ENCODE results near the gene ARHGAP6.
"Not testable (repeated sequence)": the region's sequence is repeated elsewhere in the genome, so short reads cannot be mapped to it uniquely, and the experiment has no call there.

ARHGAP6 gene

DNA sequence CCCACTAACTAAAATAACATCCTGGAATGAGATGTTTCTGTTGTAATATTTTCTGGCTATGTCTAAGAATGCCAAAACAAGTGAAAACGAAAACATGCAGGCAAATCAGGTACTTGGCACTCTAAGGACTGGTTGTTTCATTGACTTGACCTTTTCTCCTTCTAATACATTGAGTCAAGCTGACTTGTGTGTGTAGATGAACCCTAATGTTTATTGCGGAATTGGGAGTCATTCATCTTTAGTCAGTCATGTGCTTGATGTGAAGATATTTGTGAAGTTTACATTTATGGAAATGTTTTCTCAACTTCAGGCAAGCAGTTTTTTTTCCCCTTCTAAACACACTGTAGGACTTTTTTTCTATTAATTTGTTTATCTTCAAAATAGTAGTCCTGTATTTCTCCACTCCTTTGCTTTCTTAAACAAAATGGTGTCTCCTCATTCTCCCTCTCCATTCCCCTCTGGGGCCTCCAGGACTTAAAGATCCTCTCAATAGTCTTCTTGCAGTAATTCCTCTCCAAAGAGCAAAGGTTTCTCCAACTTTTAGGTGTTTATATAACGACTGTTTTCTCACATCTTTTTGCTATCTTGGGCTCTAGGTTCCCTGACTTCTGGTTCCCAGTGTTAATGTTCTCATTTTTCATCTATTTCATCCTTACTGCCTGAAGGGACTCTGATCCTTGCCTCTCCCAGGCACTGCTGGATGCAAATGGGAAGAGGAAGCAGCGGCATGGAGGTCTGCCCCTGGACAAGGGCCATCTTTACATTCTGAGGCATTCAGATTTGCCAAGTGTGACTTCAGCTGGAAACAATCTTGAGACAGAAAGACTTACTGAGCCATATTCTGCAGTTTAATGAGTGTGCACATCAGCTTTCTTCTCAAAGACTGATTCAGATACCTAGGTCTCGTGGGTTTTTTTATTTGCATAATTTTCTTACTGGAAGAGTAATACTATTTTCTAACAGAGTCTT lies 166.4 kb downstream of the ARHGAP6 start:
- no peak for FAIRE-seq
- no peak for DNase-seq (ENCODE audit: insufficient read length)
- TF ChIP-seq TAF1 (IDR thresholded peaks at IDR 0.05; ENCODE audit: borderline replicate concordance, low read depth, low read length) (no peak), POLR2A (IDR thresholded peaks at IDR 0.05; ENCODE audit: low read depth, low read length) (no peak), POLR2AphosphoS5 (IDR thresholded peaks at IDR 0.05; ENCODE audit: low read depth, low read length) (no peak)

DNA sequence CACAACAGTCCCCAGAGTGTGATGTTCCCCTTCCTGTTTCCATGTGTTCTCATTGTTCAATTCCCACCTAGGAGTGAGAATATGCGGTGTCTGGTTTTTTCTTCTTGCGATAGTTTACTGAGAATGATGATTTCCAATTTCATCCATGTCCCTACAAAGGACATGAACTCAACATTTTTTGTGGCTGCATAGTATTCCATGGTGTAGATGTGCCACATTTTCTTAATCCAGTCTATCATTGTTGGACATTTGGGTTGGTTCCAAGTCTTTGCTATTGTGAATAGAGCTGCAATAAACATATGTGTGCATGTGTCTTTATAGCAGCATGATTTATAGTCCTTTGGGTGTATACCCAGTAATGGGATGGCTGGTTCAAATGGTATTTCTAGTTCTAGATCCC lies 174.3 kb downstream of the ARHGAP6 start:
- not testable (repeated sequence) for DNase-seq (ENCODE audit: insufficient read length); FAIRE-seq

DNA sequence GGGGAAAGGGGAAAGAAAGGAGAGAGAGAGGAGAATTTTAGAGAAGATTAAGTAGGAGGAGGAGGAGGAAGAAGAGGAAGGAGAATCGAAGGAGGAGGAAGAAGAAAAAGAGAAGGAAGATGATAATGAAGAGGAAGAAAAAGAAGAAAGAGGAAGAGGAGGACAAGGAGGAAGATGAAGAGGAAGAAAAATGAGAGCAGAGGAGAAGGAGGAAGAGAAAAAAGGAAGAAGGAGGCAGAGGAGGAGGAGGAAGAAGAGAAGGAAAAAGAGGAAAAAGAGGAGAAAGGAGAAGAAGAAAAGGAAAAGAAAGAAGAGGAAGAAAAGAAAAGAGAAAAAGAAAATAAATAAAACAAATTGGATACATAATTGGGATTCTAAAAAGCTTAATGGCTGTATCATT lies 181.4 kb downstream of the ARHGAP6 start:
- no peak for FAIRE-seq
- no peak for TF ChIP-seq TAF1 (IDR thresholded peaks at IDR 0.05; ENCODE audit: borderline replicate concordance, low read depth, low read length)
- TF ChIP-seq POLR2AphosphoS5 (IDR thresholded peaks at IDR 0.05; ENCODE audit: low read depth, low read length), result no peak
- no peak for TF ChIP-seq POLR2A (IDR thresholded peaks at IDR 0.05; ENCODE audit: low read depth, low read length)

DNA sequence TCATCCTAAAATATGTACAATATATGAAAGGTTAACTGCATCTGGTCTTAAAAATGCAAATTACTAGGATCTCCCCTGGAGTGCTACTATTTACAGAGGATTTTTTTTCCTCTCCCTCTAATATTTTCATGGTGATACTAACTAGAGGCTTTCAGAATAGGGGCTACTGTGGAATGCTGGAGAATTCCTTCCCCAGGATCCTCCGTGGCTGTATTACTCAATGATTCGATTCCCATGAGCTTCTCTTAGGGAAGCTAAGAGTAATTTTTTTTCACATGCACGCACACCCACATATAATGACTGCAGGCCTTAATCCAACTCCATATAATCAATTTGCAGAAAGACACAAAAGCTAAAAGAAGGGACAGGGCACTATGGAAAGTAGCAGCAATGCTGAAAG lies 184.7 kb downstream of the ARHGAP6 start:
- no peak for DNase-seq (ENCODE audit: insufficient read length)
- FAIRE-seq, result no peak
- no peak for TF ChIP-seq POLR2A (IDR thresholded peaks at IDR 0.05; ENCODE audit: low read depth, low read length)
- no peak for TF ChIP-seq POLR2AphosphoS5 (IDR thresholded peaks at IDR 0.05; ENCODE audit: low read depth, low read length)
- TF ChIP-seq TAF1 (IDR thresholded peaks at IDR 0.05; ENCODE audit: borderline replicate concordance, low read depth, low read length), result no peak

More for the DNA sequence above, 181.4 kb downstream of the ARHGAP6 start:
- DNase-seq (ENCODE audit: insufficient read length), result no peak

DNA sequence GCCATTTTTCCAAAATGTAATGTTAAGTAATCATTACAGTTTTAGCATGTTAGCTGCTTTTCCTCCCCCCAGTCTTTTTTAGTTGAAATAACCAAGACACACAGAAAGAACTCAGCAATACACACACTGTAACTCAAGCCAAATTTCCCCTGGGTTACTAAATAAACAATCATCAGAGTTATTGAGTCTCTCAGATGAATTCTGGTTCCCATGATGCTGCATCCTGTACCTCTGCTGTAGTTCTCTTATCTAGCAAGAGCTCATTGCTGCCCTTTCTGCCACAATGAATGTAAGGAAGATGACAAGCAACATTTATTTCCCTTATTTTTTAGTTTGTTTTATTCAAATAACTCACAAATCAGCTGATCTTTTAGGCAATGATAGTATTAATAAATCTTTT lies 185.1 kb downstream of the ARHGAP6 start:
- FAIRE-seq, result no peak
- no peak for TF ChIP-seq TAF1 (IDR thresholded peaks at IDR 0.05; ENCODE audit: borderline replicate concordance, low read depth, low read length)
- no peak for TF ChIP-seq POLR2AphosphoS5 (IDR thresholded peaks at IDR 0.05; ENCODE audit: low read depth, low read length)
- no peak for TF ChIP-seq POLR2A (IDR thresholded peaks at IDR 0.05; ENCODE audit: low read depth, low read length)

DNA sequence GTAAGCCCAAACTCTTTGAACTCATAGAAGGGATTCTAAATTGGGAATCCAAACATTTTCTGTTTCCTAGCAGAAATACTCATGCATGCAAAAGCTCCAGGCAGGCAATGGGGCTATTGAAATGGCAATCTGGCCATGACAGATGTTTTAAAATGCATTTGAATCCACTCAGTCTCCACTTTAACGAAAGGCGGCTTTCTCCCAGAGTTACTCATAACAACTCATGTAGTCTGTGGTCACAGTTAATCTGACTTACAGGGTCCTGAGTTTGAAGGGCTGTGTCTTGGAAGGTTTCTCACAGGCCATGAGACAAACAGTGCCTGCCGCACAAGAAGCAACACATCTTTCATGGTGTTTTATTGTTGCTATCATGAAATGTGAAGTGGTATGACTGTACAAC lies 186.8 kb downstream of the ARHGAP6 start:
- TF ChIP-seq TAF1 (IDR thresholded peaks at IDR 0.05; ENCODE audit: borderline replicate concordance, low read depth, low read length) (no peak), POLR2AphosphoS5 (IDR thresholded peaks at IDR 0.05; ENCODE audit: low read depth, low read length) (no peak), POLR2A (IDR thresholded peaks at IDR 0.05; ENCODE audit: low read depth, low read length) (no peak)

More for the DNA sequence above, 185.1 kb downstream of the ARHGAP6 start:
- DNase-seq (ENCODE audit: insufficient read length), result no peak

DNA sequence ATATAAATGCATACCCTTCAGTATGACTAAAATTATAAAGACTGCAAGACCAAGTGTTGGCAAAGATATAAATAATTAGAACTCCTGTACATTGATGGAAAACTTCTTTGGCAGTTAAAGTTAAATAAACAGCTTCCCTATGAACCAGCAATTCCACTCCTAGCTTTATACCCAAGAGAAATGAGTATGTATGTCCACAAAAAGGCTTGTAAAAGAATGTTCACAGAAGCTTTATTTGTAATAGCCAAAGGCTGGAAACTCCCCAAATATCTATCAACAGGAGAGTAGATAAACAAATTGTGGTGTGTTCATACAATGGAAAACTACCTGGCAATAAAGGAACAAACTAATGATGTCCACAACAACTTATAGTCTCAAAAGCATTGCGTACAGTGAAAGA lies 187.7 kb downstream of the ARHGAP6 start:
- FAIRE-seq, result no peak
- DNase-seq (ENCODE audit: insufficient read length), result no peak
- TF ChIP-seq POLR2AphosphoS5 (IDR thresholded peaks at IDR 0.05; ENCODE audit: low read depth, low read length) (no peak), TAF1 (IDR thresholded peaks at IDR 0.05; ENCODE audit: borderline replicate concordance, low read depth, low read length) (no peak), POLR2A (IDR thresholded peaks at IDR 0.05; ENCODE audit: low read depth, low read length) (no peak)

More for the DNA sequence above, 186.8 kb downstream of the ARHGAP6 start:
- FAIRE-seq (no peak), DNase-seq (ENCODE audit: insufficient read length) (no peak)

DNA sequence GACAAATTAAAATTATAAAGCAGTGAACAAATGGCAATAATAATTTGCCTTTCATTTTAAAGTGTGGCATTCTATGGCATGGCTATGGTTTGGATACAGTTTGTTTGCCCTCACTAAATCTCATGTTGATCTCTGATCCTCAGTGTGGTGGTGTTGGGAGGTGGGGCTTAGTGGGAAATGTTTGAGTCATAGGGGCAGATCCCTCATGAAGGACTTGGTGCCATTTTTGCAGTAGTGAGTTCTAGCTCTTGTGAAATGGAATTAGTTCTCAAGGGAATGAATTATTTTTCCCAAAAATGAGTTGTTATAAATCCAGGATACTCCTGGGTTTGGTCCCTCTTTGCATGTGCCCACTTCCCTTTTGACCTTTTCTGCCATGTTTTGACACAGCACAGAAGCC lies 191.1 kb downstream of the ARHGAP6 start:
- DNase-seq (ENCODE audit: insufficient read length) (no peak), FAIRE-seq (no peak)
- TF ChIP-seq POLR2AphosphoS5 (IDR thresholded peaks at IDR 0.05; ENCODE audit: low read depth, low read length) (no peak), POLR2A (IDR thresholded peaks at IDR 0.05; ENCODE audit: low read depth, low read length) (no peak)

DNA sequence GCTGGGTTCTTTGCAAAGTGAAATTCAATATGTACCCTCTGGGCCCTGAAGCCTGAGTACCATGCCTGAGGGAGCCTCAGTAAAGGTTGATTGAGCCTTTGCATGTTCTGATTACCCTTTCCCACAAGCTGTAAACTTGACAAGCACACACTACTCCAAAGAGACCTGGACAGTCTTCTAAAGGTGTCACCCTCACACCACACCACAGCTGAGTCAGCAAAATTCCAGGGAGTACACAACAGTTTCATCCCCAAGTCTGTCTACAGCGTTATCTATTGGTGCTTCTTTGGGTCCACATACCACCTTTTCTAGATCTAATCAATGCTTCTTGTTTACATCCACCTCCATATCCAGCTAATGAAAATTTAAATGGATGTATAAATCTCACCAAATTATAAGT lies 191.7 kb downstream of the ARHGAP6 start:
- no peak for DNase-seq (ENCODE audit: insufficient read length)
- no peak for FAIRE-seq
- no peak for TF ChIP-seq POLR2AphosphoS5 (IDR thresholded peaks at IDR 0.05; ENCODE audit: low read depth, low read length)
- no peak for TF ChIP-seq POLR2A (IDR thresholded peaks at IDR 0.05; ENCODE audit: low read depth, low read length)
- no peak for TF ChIP-seq TAF1 (IDR thresholded peaks at IDR 0.05; ENCODE audit: borderline replicate concordance, low read depth, low read length)

DNA sequence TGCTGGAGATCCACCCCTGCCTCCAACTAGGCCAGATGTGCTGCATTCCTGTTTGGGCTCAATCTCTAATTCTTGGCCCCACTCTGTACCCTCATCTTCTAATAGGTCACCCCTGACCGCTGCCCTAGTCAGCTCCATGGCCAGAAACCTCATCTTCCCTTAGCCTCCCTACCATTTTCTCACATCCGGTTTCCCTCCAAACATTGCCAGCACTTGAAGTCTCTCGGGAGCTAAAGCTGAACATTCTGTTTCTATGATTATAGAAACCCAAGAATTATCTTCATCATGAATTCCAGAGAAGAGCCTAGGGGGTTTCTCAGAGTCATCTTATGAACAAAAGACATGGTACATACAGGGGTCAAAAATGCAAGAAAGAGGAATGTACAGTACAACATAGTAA lies 192.8 kb downstream of the ARHGAP6 start:
- FAIRE-seq (no peak), DNase-seq (ENCODE audit: insufficient read length) (no peak)
- TF ChIP-seq POLR2A (IDR thresholded peaks at IDR 0.05; ENCODE audit: low read depth, low read length), result no peak
- TF ChIP-seq POLR2AphosphoS5 (IDR thresholded peaks at IDR 0.05; ENCODE audit: low read depth, low read length), result no peak
- no peak for TF ChIP-seq TAF1 (IDR thresholded peaks at IDR 0.05; ENCODE audit: borderline replicate concordance, low read depth, low read length)

DNA sequence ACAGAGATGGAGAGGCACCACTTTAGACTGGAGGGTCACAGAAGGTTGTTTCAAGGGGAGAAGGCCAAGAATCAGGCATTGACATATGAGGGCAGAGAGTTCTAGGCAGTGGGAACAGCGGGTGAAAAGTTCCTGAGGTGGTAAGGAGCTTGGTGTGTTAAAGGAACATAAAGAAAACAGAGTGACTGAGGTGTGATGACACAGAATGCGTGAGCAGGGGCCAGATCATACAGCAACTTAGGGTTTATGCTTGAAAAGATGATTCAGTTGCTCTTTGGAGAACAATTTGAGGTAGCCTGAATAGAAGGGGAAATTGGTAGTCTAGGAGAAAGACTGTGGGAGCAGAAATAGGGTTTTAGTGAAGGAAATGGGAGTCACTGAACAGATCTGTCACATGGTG lies 193.3 kb downstream of the ARHGAP6 start:
- FAIRE-seq (no peak), DNase-seq (ENCODE audit: insufficient read length) (no peak)
- TF ChIP-seq POLR2AphosphoS5 (IDR thresholded peaks at IDR 0.05; ENCODE audit: low read depth, low read length) (no peak), POLR2A (IDR thresholded peaks at IDR 0.05; ENCODE audit: low read depth, low read length) (no peak), TAF1 (IDR thresholded peaks at IDR 0.05; ENCODE audit: borderline replicate concordance, low read depth, low read length) (no peak)

DNA sequence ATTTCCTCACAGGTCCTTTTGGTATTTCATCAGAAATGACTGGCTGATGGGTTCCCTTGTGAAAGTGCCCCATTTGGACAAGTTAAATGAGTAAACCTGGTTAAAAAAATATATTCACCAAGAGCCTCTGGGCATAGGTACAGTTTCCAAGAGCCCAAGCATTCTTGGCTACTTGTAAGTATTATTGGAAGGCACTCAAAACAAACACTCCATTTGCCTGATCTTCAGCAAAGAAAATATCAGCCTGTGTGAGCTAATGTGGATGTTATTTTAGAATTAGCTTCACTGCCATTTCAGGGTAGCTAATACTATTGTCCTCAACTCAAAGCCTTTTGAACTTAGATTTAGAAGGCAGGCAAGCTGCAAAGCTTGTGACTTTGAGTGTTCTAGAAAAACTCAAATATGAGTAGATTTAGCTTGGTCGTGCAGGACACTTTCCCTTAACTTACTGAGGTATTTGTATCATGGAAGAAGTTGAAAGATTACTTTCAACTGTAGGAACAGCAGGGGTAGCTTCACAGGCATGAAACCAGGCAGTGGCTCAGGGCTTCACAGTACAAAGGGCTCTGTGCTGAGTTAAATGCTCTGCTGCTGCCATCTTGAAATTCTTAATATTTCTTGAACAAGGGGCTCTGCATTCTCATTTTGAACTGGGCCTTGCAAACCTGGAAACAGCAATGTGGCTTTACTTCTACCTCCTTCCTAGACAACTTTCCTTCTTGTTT lies 195.3 kb downstream of the ARHGAP6 start:
- no peak for DNase-seq (ENCODE audit: insufficient read length)
- TF ChIP-seq TAF1 (IDR thresholded peaks at IDR 0.05; ENCODE audit: borderline replicate concordance, low read depth, low read length), result no peak
- TF ChIP-seq POLR2AphosphoS5 (IDR thresholded peaks at IDR 0.05; ENCODE audit: low read depth, low read length), result no peak
- TF ChIP-seq POLR2A (IDR thresholded peaks at IDR 0.05; ENCODE audit: low read depth, low read length), result no peak
- peak; percentile 27 for FAIRE-seq

All from GM12892 (cell line).